GM12891 (cell line): ENCODE measurements around the gene TFIP11.

ENCODE experiments used
- DNase-seq: peaks from one replicate; pipeline ENCODE4 v3.0.0; 2011; ENCODE audit warnings: low spot score; ENCODE audit not compliant: insufficient read length
- FAIRE-seq: peaks from 2 replicates; lab custom pipeline; 2011; peaks lifted over from hg19 to GRCh38; lab: Jason Lieb, UNC
- PAX5 ChIP-seq: IDR thresholded peaks from 2 replicates; pipeline ENCODE4 v1.6.1; 2011; ENCODE audit warnings: low read length, moderate library complexity, mild to moderate bottlenecking; ENCODE audit not compliant: insufficient read depth, severe bottlenecking
- POLR2A ChIP-seq: IDR thresholded peaks from 2 replicates; pipeline ENCODE4 v1.6.1; 2011; ENCODE audit warnings: low read depth, low read length, control low read depth
- POLR2AphosphoS5 ChIP-seq: IDR thresholded peaks from 2 replicates; pipeline ENCODE4 v1.6.1; 2011; ENCODE audit warnings: low read depth, low read length, control low read depth
- POU2F2 ChIP-seq: IDR thresholded peaks from 2 replicates; pipeline ENCODE4 v1.6.1; 2011; ENCODE audit warnings: low read depth, mild to moderate bottlenecking, control low read depth, low read length, moderate library complexity
- SPI1 ChIP-seq: IDR thresholded peaks from 2 replicates; pipeline ENCODE4 v1.6.1; 2011; ENCODE audit warnings: low read depth, low read length, control low read depth
- TAF1 ChIP-seq: IDR thresholded peaks from 2 replicates; pipeline ENCODE4 v1.6.1; 2011; ENCODE audit warnings: low read depth, low read length, control low read depth

The TFIP11 gene

GRCh38 chr22:26471522-26471921, 40.8 kb downstream of the TFIP11 start:
- no peak for FAIRE-seq
- DNase-seq, result no peak
- no peak for TF ChIP-seq POLR2A
- no peak for TF ChIP-seq POLR2AphosphoS5
- TF ChIP-seq POU2F2, result no peak
- no peak for TF ChIP-seq PAX5
- no peak for TF ChIP-seq SPI1
- no peak for TF ChIP-seq TAF1

- no peak for FAIRE-seq
- TF ChIP-seq POLR2A (no peak), POU2F2 (no peak)
- no peak for DNase-seq
These were observed 41.5 kb downstream of the TFIP11 start for GRCh38 chr22:26470807-26471206.

- FAIRE-seq (no peak), DNase-seq (no peak)
- no peak for TF ChIP-seq PAX5
These were observed 46.1 kb downstream of the TFIP11 start for GRCh38 chr22:26466196-26466595.

- DNase-seq, result no peak
- TF ChIP-seq SPI1 (no peak), TAF1 (no peak), PAX5 (no peak), POLR2A (no peak), POLR2AphosphoS5 (no peak), POU2F2 (no peak)
- FAIRE-seq, result no peak
These were observed 48.0 kb downstream of the TFIP11 start for GRCh38 chr22:26464312-26464711.

- FAIRE-seq (no peak), DNase-seq (no peak)
- TF ChIP-seq SPI1, result no peak
- no peak for TF ChIP-seq POU2F2
- no peak for TF ChIP-seq POLR2AphosphoS5
- no peak for TF ChIP-seq PAX5
- no peak for TF ChIP-seq TAF1
- no peak for TF ChIP-seq POLR2A
These were observed 48.6 kb downstream of the TFIP11 start for GRCh38 chr22:26463688-26464087.

GRCh38 chr22:26463101-26463661, 49.1 kb downstream of the TFIP11 start:
- no peak for TF ChIP-seq SPI1
- no peak for TF ChIP-seq POLR2AphosphoS5
- TF ChIP-seq TAF1, result no peak
- no peak for TF ChIP-seq POU2F2
- no peak for TF ChIP-seq PAX5
- TF ChIP-seq POLR2A, result no peak
- FAIRE-seq, result no peak
- no peak for DNase-seq

GRCh38 chr22:26462641-26463040, 49.6 kb downstream of the TFIP11 start:
- DNase-seq, result no peak
- no peak for TF ChIP-seq TAF1
- no peak for TF ChIP-seq SPI1
- no peak for TF ChIP-seq POLR2A
- no peak for TF ChIP-seq POLR2AphosphoS5
- TF ChIP-seq POU2F2, result no peak
- TF ChIP-seq PAX5, result no peak
- no peak for FAIRE-seq

- TF ChIP-seq TAF1 (no peak), POLR2AphosphoS5 (no peak), SPI1 (no peak), PAX5 (no peak), POU2F2 (no peak), POLR2A (no peak)
- no peak for DNase-seq
- FAIRE-seq, result no peak
These were observed 50.2 kb downstream of the TFIP11 start for GRCh38 chr22:26462051-26462450.

GRCh38 chr22:26461188-26461810, 51.0 kb downstream of the TFIP11 start:
- FAIRE-seq, result peak; percentile 76
- TF ChIP-seq SPI1 (no peak), TAF1 (no peak), POLR2AphosphoS5 (no peak), PAX5 (no peak), POU2F2 (no peak), POLR2A (no peak)
- peak; percentile 30 for DNase-seq

- FAIRE-seq (no peak), DNase-seq (no peak)
- no peak for TF ChIP-seq POLR2A
- TF ChIP-seq POLR2AphosphoS5, result no peak
- TF ChIP-seq PAX5, result no peak
- no peak for TF ChIP-seq TAF1
- no peak for TF ChIP-seq POU2F2
- TF ChIP-seq SPI1, result no peak
These were observed 52.1 kb downstream of the TFIP11 start for GRCh38 chr22:26460202-26460601.
